Dermis blood vessel endothelial cell (primary cell): Measurements from ENCODE around the gene BCL2L1. TPM values are rescaled to one million over a fixed set of nuclear protein-coding genes. Genes with fewer than 3 reads are reported as not detected.
"Not testable (repeated sequence)": the region's sequence is repeated elsewhere in the genome, so short reads cannot be mapped to it uniquely, and the experiment has no call there.

ENCODE experiments used
- DNase-seq: peaks from one replicate; pipeline ENCODE4 v3.0.0; 2010
- total RNA-seq: library from RNA; depleted of rRNA; stranded (reverse); fragments of >200 nt; gene quantifications from 2 replicates; pipeline ENCODE4 v1.2.3, GENCODE V29; 2014

The BCL2L1 gene
- total RNA-seq, 1 donor from 2014 or later, result 46.1 TPM

DNA sequence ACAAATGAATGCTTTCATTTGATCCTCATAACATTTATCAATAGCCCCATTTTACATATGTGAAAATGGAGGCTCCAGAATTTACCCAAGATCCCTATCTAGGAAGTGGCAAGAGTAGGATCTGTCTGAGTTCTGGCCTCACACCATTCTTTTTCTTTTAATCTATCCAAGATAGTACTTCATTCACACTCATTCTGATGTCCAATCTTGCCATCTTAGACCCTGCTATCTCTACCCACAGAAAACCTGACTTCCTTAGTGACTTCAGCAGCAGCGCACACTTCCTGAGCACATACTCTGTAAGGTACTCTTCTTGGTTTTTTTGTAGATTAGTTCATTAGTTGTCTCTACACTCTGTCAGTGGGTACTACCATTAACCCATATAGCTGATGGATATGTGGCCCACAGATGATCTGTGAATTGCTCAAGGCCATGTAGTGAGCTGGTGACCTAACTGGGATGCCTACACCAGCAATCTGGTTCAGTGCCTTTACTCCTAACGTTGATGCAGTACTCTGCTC lies 48.7 kb downstream of the BCL2L1 start:
- no peak for DNase-seq

DNA sequence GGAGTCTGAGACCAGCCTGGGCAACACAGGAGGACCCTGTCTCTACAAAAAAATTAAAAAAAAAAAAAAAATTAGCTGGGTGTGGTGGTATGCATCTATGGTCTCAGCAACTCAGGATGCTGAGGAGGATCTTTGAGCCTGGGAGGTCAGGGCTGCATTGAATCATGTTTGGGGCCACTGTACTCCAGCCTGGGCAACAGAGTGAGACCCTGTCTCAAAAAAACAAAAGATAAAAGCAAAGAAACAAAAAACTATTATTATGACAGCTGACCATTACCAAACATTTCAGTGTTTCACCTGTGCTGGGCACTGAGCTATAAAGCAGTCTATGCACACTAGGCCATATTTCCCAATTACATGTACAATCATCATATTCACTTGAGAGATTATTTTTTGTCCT lies 49.2 kb downstream of the BCL2L1 start:
- DNase-seq, result no peak

- DNase-seq, result no peak
Observed at GRCh38 chr20:31671324-31671723, 51.3 kb downstream of the BCL2L1 start.

GRCh38 chr20:31670371-31671228 lies 52.1 kb downstream of the BCL2L1 start:
- no peak for DNase-seq

GRCh38 chr20:31669876-31670275 lies 52.8 kb downstream of the BCL2L1 start:
- DNase-seq, result no peak

GRCh38 chr20:31668944-31669343 lies 53.7 kb downstream of the BCL2L1 start:
- DNase-seq, result not testable (repeated sequence)

- no peak for DNase-seq
Observed at GRCh38 chr20:31667315-31668285, 55.1 kb downstream of the BCL2L1 start.

DNA sequence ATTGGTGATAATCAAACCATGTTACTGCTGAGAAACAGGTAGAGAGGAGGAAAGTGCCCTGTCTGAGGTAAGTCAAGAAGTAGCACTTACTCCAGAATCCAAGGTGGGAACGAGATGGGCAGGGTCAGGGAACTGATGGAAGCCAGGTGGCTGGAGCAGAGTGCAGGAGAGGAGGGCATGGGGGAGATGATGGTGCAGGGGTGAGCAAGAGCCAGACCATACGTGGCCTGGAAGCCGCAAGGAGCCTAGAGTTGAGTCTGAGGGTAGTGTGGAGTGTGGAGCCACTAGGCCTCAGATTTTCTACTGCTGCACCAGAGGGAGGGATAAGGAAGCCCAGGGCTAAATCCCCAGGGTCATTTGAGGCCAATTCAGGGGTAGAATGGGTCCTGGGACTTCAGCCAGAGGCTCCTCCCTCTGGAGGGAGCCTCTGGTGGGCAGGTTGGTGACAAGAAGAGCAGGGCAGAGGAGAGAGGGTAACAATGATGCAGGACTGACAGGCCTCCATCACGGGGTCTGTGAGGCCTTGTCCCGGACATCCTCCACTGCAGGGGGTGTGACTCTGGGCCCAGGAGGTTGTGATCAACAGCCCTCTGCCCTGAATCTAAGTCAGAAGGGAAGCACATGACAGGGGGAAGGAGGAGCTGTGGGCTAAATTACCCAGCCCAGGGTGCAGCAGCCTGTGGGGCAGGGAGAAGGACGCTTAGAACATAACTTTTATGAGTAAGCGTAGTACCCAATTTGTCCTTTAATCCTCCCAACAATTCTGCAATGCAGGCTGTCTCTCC lies 56.2 kb downstream of the BCL2L1 start:
- DNase-seq, result no peak

GRCh38 chr20:31665753-31666152 lies 56.9 kb downstream of the BCL2L1 start:
- DNase-seq, result no peak

- no peak for DNase-seq
Observed at GRCh38 chr20:31664696-31665354, 57.8 kb downstream of the BCL2L1 start.

DNA sequence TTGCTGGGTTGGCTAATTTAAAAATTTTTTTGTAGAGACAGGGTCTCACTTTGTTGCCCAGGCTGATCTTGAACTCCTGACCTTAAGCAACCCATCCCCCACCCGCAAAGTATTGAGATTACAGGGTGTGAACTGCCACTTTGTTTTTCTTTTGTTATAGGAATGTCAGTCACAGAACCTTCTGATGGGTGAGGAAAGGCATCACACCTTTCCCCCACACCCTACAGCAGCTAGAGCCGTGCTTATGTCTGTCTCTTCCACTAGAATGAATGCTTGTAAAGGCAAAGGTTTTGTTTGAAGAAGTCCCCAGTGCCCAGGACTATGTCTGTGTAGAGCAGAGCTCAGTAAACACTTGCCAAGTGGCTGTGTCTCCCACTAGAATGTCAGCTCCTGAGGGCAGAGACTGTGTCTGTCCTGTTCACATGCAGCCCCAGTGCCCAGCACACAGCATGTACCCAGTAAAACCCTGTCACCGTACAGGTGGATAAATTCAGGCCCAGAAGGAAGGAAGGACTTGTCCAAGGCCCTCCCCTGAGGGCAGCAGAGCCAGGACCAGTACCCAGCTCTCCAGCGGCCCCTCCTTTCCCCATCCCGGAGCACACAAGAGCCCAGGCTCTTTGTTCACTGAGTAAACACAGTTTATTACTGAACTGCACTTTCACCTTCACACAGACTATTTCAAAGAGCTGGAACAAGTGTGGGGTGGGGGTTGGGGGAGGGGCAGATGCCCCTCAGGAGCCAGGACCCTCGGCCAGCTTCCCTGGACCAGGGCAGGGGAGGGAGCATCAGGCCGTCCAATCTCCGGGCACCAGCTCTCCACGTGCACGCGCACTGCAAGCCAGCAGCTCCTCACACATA lies 58.6 kb downstream of the BCL2L1 start:
- DNase-seq, result no peak

GRCh38 chr20:31663524-31663837 lies 59.2 kb downstream of the BCL2L1 start:
- no peak for DNase-seq

- DNase-seq, result no peak
Observed at GRCh38 chr20:31662372-31662854, 60.3 kb downstream of the BCL2L1 start.

- peak; percentile 86 for DNase-seq
Observed at GRCh38 chr20:31661625-31662371, 60.9 kb downstream of the BCL2L1 start.

DNA sequence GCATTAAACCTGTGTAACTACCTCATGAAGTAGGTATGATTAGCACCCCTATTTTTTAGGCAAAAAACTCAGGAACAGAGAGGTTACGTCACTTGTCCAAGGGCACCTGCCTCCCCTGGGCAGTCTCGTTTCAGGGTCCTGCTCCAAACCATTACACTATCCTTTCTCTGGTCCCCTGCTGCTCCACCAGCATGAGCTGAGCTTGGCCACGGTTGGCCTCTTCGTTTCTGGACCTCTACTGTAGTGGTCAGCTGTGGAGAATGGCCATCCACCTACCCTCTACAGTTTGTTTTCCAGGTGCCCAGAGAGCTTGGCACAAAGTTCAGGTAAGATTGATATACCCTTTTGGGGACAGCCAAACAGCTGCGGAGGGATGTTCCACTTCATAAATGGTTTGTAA lies 68.1 kb downstream of the BCL2L1 start:
- DNase-seq, result no peak

GRCh38 chr20:31653561-31653960 lies 69.1 kb downstream of the BCL2L1 start:
- DNase-seq, result no peak

DNA sequence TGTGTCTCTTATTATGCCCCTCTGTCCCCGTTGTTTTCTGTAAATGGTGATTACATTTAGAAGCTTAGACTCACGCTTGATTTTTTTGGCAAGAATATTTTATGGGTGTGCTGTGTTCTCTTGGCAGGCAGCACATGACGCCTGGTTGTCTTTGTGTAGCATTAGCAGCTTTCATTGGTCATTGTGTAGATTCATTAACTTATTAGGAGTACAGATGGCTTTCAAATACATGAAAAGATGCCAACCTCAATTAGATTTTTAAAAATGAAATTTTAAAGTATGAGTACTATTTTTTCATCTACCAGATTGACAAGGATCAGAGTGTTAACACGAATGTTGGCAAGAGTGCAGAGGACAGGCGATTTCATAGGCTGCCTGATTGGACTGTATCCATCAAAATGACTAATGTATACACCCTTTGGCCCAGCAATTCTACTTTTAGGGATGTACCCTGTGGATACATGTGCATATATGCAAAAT lies 69.7 kb downstream of the BCL2L1 start:
- DNase-seq, result peak; percentile 28

DNA sequence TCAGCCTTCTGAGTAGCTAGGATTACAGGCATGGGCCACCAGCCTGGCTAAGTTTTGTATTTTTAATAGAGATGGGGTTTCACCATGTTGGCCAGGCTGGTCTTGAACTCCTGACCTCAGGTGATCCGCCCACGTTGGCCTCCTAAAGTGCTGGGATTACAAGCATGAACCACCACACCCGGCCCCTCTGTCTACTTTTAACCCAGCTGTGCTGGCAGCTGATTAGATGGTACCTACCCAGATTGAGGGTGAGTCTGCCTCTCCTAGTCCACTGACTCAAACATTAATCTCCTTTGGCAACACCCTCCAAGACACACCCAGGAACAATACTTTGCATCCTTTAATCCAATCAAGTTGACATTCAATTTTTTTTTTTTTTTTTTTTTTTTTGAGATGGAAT lies 74.6 kb downstream of the BCL2L1 start:
- DNase-seq, result not testable (repeated sequence)

DNA sequence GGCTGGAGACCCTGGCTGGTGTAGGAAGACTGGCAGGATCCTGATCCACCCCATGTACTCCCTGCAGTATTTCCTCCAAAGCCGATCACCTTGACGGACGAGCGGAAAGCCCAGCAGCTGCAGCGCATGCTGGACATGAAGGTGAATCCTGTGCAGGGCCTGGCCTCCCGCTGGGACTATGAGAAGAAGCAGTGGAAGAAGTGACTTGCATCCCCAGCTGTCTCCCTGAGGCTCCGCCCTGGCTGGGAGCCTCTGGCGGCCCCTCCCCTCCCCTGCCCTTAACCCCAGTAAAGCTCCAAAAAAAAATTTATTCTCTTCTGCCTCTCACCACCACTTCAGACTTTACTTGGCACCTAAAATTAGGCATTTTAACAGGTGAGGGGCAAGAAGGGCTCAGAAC lies 78.0 kb downstream of the BCL2L1 start:
- DNase-seq, result no peak

GRCh38 chr20:31643522-31643921 lies 79.1 kb downstream of the BCL2L1 start:
- no peak for DNase-seq
